Ascending aorta (tissue), 2 donors: Measurements from ENCODE around the gene PLAC9. TPM values are rescaled to one million over a fixed set of nuclear protein-coding genes. Genes with fewer than 3 reads are reported as not detected.
"Not testable (repeated sequence)": the region's sequence is repeated elsewhere in the genome, so short reads cannot be mapped to it uniquely, and the experiment has no call there.

Source experiments
- DNase-seq, 2 donors: peaks; one replicate each; pipeline ENCODE4 v3.0.0-alpha.2; 2019; ENCODE audit warnings: low spot score in 2 of 2
- H3K27ac ChIP-seq, 2 donors: fragments of 200-600 bp; sonication (generic); one replicate each; pipeline ENCODE4 v1.5.1; 2016 to 2017; ENCODE audit warnings: mild to moderate bottlenecking in 1 of 2
- H3K27me3 ChIP-seq: fragments of 200-600 bp; sonication (generic); one replicate; pipeline ENCODE4 v1.5.1; 2017
- H3K36me3 ChIP-seq, 2 donors: fragments of 200-600 bp; sonication (generic); one replicate each; pipeline ENCODE4 v1.5.1; 2016
- H3K4me1 ChIP-seq, 2 donors: fragments of 200-600 bp; sonication (generic); one replicate each; pipeline ENCODE4 v1.5.1; 2016 to 2017; ENCODE audit warnings: mild to moderate bottlenecking in 1 of 2
- H3K4me3 ChIP-seq, 2 donors: fragments of 200-600 bp; sonication (generic); one replicate each; pipeline ENCODE4 v1.5.1; 2016 to 2017; ENCODE audit warnings: mild to moderate bottlenecking in 1 of 2
- H3K9me3 ChIP-seq, 2 donors: fragments of 200-600 bp; sonication (generic); one replicate each; pipeline ENCODE4 v1.5.1; 2016
- CTCF ChIP-seq, 3 experiments: fragments of 200-600 bp in 2 of 3; fragments of 450-650 bp in 1 of 3; sonication (generic) in 2 of 3; IDR thresholded peaks; one replicate each; pipeline ENCODE4 v1.5.1; 2016 to 2019; ENCODE audit warnings: antibody characterized with exemption in 3 of 3, mild to moderate bottlenecking in 1 of 3, moderate library complexity in 1 of 3
- intact Hi-C: fragments of 100-400 bp; cut with DNase I; formaldehyde crosslinking; loops from one replicate; pipeline ENCODE4 v1.15.1; 2023
- total RNA-seq: library from RNA; depleted of rRNA; stranded (reverse); fragments of >200 nt; gene quantifications from one replicate; pipeline ENCODE4 v1.1.0, GENCODE V29; 2016

The PLAC9 gene
- total RNA-seq, 1 donor from 2014 or later = 221 TPM

- Histone ChIP-seq H3K4me3 (no peak overlapping the region), H3K36me3 (no peaks in the 10 kb centered on the region), H3K27me3 (no peaks in the 10 kb centered on the region), H3K4me1 (peaks cover 5 to 17% of the 10 kb centered on the region in 2 donors), H3K9me3 (no peaks in the 10 kb centered on the region), H3K27ac (no peak overlapping the region)
- TF ChIP-seq CTCF (IDR thresholded peaks at IDR 0.05) = no peak
- no peak for DNase-seq
- intact Hi-C loops = loop anchor here (10.0 kb wide), 2 partner anchors 637 to 767 kb away; no protein-coding TSS in a partner anchor
Measured at GRCh38 chr10:80141696-80142460, 9.3 kb downstream of the PLAC9 start.

- Histone ChIP-seq H3K27me3 (no peaks in the 10 kb centered on the region), H3K9me3 (peaks cover 0 to 6% of the 10 kb centered on the region in 2 donors), H3K36me3 (peaks cover 0 to 8% of the 10 kb centered on the region in 2 donors), H3K4me1 (peaks cover 5 to 15% of the 10 kb centered on the region in 2 donors), H3K4me3 (no peak overlapping the region), H3K27ac (peak overlapping the region; percentile 50 to 54)
- intact Hi-C loops = loop anchor here (1.0 to 10.0 kb wide), 3 partner anchors 78 to 769 kb away; no protein-coding TSS in a partner anchor
- TF ChIP-seq CTCF (IDR thresholded peaks at IDR 0.05) = no peak
- DNase-seq = no peak
Measured at GRCh38 chr10:80144067-80144695, 11.7 kb downstream of the PLAC9 start.

- TF ChIP-seq CTCF (IDR thresholded peaks at IDR 0.05) = no peak
- no peaks in the 10 kb centered on the region for H3K27me3 ChIP-seq
- no peak overlapping the region for H3K4me3 ChIP-seq
- H3K9me3 ChIP-seq = peaks cover 0 to 11% of the 10 kb centered on the region in 2 donors
- no peak for DNase-seq
- peaks cover 0 to 9% of the 10 kb centered on the region in 2 donors for H3K36me3 ChIP-seq
- peak overlapping the region; percentile 50 to 54 for H3K27ac ChIP-seq
- intact Hi-C loops = loop anchor here (1.0 to 10.0 kb wide), 3 partner anchors 78 to 770 kb away; no protein-coding TSS in a partner anchor
- peaks cover 5 to 15% of the 10 kb centered on the region in 2 donors for H3K4me1 ChIP-seq
Measured at GRCh38 chr10:80144696-80145131, 12.2 kb downstream of the PLAC9 start.

- Histone ChIP-seq H3K9me3 (peaks cover 0 to 14% of the 10 kb centered on the region in 2 donors), H3K4me1 (peaks cover 5 to 15% of the 10 kb centered on the region in 2 donors), H3K36me3 (peaks cover 4 to 19% of the 10 kb centered on the region in 2 donors), H3K27ac (peak overlapping the region; percentile 50 to 54)
- not testable (repeated sequence) for H3K27me3 ChIP-seq, H3K4me3 ChIP-seq
- intact Hi-C loops = loop anchor here (10.0 kb wide), 2 partner anchors 641 to 771 kb away; no protein-coding TSS in a partner anchor
- DNase-seq = peak in 1 of 2 donors; percentile 74
Measured at GRCh38 chr10:80145406-80146308, 13.1 kb downstream of the PLAC9 start.

- Histone ChIP-seq H3K4me1 (peaks cover 5 to 15% of the 10 kb centered on the region in 2 donors), H3K4me3 (no peak overlapping the region), H3K27ac (no peak overlapping the region), H3K36me3 (peaks cover 14 to 26% of the 10 kb centered on the region in 2 donors), H3K9me3 (peaks cover 0 to 14% of the 10 kb centered on the region in 2 donors), H3K27me3 (no peaks in the 10 kb centered on the region)
- intact Hi-C loops = loop anchor here (10.0 kb wide), 2 partner anchors 642 to 772 kb away; no protein-coding TSS in a partner anchor
- no peak for DNase-seq
- no peak for TF ChIP-seq CTCF (IDR thresholded peaks at IDR 0.05)
Measured at GRCh38 chr10:80146918-80147317, 14.4 kb downstream of the PLAC9 start.
